ENCODE measurements around the gene PPEF1. TPM values are rescaled to one million over a fixed set of nuclear protein-coding genes. Genes with fewer than 3 reads are reported as not detected.

The PPEF1 gene
- total and polyA plus RNA-seq, 12 donors: 0.07 to 0.93 (median 0.31) TPM; not detected in 6

DNA sequence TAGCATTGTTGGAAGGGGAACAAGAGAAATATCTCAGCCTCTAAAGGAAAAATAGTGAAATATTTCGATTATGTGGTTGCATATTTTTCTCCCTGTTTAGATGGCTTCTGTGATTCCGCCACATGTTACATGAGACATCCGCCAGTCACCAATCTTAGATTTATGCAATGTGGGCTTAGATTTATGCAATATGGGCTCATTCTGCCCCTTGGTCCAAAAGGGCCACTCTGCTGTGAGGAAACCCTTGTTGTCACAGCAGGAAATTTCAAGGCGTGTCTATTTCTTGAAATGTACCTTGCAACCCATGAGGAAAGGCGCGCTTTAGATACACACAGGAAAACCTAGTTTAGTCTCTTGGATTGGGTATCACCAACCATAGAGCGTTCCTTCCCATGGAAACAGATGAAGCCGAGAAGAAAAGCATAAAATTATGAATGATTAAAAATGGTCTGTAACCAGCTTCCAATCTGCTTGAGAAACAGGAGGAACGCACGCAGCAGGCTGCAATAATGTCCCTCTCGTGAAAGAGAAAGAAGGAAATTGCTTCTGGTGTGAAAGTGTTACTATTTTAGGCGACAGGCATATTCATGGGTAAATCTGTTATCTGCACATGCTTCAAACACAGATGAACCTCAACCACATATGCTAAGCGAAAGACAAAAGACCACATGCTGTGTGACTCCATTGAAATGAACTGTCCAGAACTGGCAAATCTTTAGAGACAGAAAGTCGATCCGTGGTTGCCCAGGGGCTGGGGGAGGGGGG lies 39.2 kb upstream of the PPEF1 start:
- no peak for DNase-seq
- no peak overlapping the region for H3K27ac ChIP-seq
- intact Hi-C loops (cut with DNase I): no loop called here
- no peaks in the 10 kb centered on the region for H3K27me3 ChIP-seq
- no peak overlapping the region for H3K4me3 ChIP-seq
- H3K9me3 ChIP-seq: no peaks in the 10 kb centered on the region
- ATAC-seq: no peak
- TF ChIP-seq, protein P1, sequence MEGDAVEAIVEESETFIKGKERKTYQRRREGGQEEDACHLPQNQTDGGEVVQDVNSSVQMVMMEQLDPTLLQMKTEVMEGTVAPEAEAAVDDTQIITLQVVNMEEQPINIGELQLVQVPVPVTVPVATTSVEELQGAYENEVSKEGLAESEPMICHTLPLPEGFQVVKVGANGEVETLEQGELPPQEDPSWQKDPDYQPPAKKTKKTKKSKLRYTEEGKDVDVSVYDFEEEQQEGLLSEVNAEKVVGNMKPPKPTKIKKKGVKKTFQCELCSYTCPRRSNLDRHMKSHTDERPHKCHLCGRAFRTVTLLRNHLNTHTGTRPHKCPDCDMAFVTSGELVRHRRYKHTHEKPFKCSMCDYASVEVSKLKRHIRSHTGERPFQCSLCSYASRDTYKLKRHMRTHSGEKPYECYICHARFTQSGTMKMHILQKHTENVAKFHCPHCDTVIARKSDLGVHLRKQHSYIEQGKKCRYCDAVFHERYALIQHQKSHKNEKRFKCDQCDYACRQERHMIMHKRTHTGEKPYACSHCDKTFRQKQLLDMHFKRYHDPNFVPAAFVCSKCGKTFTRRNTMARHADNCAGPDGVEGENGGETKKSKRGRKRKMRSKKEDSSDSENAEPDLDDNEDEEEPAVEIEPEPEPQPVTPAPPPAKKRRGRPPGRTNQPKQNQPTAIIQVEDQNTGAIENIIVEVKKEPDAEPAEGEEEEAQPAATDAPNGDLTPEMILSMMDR (IDR thresholded peaks at IDR 0.05): no peak
- H3K4me1 ChIP-seq: no peaks in the 10 kb centered on the region
- no peaks in the 10 kb centered on the region for H3K36me3 ChIP-seq
- 61 to 63% methylated on average over 15 of the region's 15 CpGs for WGBS, 2 donors

DNA sequence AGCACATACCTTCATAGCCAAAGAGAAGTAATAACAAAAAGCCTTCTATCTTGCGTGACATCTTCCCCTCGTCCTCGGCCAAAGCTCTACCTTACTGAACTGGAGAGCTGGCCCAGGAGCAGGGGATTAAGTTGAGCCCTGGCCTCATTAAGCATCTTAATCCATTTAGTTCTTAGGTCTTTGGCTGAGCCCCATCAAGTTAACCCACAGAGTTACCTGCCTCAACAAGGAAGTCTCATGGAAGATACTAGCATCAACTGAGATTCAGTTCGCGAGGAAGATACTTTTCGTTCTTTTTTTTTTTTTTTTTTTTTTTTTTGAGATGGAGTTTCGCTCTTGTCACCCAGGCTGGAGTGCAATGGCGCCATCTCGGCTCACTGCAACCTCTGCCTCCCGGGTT lies 35.4 kb upstream of the PPEF1 start, which contains the start of gene RS1:
Gene RS1 (minus strand): TSS at position 101 of the 400 bp plus-strand sequence. CDS start 40 bp downstream, at position 61.
- no peak within 1 kb of the TSS for H3K4me3 ChIP-seq
- WGBS, 2 donors: 91 to 94% methylated on average over 9 to 10 of the region's 10 CpGs
- H3K9me3 ChIP-seq: no peaks in the 10 kb centered on the region
- H3K4me1 ChIP-seq: peaks cover 0 to 7% (median 0%) of the 10 kb centered on the region in 9 donors
- ATAC-seq: no peak
- peaks cover 0 to 11% (median 0%) of the 10 kb centered on the region in 7 donors for H3K27me3 ChIP-seq
- no peak for DNase-seq
- intact Hi-C loops (cut with DNase I): loop anchor here in 6 of 10 donors (5.0 to 10.0 kb wide), 4 partner anchors 205 to 247 kb away; partner anchors contain the start of gene CDKL5 (in 2 of the 6)
- no peak within 1 kb of the TSS for H3K27ac ChIP-seq
- H3K36me3 ChIP-seq: no peaks in the 10 kb centered on the region
- TF ChIP-seq, protein P1 (IDR thresholded peaks at IDR 0.05): no peak

DNA sequence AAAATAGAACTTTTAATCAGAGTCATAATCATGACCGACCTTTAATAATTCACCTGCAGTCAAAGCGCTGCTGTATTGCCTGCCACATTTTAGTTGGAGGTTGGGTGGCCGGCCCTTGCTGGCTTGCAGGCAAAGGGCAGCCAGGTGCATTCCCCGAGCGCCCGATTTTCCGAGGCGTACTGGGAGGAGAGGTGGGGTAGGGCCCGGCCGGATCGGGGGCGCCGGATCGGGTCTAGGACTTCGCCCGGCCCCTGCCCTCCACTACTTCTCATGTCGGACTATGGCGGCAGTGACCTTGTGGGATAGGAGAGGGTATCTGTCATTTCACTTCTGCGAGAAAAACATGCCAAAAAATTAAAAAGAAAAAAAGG lies 33.0 kb upstream of the PPEF1 start:
- Histone ChIP-seq H3K4me1 (peaks cover 0 to 7% (median 0%) of the 10 kb centered on the region in 9 donors), H3K27me3 (peaks cover 0 to 11% (median 0%) of the 10 kb centered on the region in 7 donors), H3K4me3 (peak overlapping the region; percentile 18 to 81 (median 72)), H3K27ac (peak overlapping the region; percentile 64 to 95 (median 84)), H3K36me3 (no peaks in the 10 kb centered on the region), H3K9me3 (no peaks in the 10 kb centered on the region)
- 1% methylated on average over 19 of the region's 19 CpGs for WGBS, 2 donors
- TF ChIP-seq, protein P1 (IDR thresholded peaks at IDR 0.05): no peak
- intact Hi-C loops (cut with DNase I): loop anchor here in 7 of 10 donors (2.0 to 10.0 kb wide), 6 partner anchors 203 to 250 kb away; partner anchors contain the start of gene CDKL5 (in 2 of the 7)
- ATAC-seq (peak; percentile 30 to 78 (median 64)), DNase-seq (peak; percentile 7 to 35)

DNA sequence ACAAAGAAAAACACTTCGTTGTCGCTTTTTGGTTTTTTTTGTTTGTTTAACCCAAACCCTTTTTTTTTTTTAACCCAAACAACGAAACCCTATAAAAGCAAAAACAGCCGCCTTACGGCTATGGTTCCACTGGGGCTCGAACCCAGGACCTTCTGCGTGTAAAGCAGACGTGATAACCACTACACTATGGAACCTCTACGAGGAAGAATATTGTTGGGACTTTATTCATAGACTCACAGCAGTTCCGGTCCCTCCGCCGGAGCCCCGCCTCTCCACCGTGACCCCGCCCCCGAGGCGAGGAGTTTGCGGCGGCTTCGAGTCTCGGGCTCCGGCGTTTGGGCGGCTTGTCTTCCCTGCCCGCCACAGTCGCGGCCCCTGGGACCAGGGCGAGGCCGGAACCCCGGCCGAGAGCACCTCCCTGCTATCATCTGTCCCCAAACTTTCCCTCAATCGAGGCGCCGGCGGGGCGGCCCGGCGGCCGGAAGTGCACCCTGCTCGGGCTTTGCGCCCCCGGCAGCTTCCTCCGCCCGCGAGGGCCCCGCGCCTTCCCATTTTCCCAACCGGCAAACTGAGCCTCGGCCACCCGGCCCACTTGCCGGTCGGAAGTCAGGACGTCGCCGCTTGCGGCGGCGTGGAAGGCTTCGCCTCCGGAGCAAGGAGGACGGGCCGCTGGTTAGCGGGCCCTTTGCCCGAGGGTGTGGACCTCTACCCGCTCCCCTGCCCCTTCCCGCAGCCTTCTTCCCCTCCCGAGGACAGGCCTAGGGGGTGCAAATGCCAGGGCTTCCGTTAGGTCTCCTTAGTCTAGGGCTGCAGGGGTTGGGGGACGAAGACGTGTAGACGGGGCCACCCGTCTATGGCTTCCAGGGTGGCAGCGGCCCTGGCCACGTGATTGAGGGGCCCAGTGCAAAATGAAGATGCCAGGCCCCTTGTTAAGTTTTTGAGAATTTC lies 32.4 kb upstream of the PPEF1 start:
- peak; percentile 92 to 98 (median 96) for ATAC-seq
- WGBS, 2 donors: 2% methylated on average over 42 to 74 of the region's 74 CpGs
- TF ChIP-seq, protein P1 (IDR thresholded peaks at IDR 0.05): no peak

More for the DNA sequence above, 32.4 kb upstream of the PPEF1 start:
- Histone ChIP-seq H3K27ac (peak overlapping the region; percentile 64 to 95 (median 84)), H3K9me3 (no peaks in the 10 kb centered on the region), H3K36me3 (no peaks in the 10 kb centered on the region), H3K27me3 (peaks cover 0 to 11% (median 0%) of the 10 kb centered on the region in 7 donors), H3K4me1 (peaks cover 0 to 7% (median 0%) of the 10 kb centered on the region in 9 donors), H3K4me3 (peak overlapping the region; percentile 43 to 81 (median 72))
- peak; percentile 75 to 77 for DNase-seq
- intact Hi-C loops (cut with DNase I): loop anchor here in 7 of 10 donors (2.0 to 10.0 kb wide), 6 partner anchors 202 to 250 kb away; partner anchors contain the start of gene CDKL5 (in 2 of the 7)
